Measurements from ENCODE around the gene CLDND2.
"Not testable (repeated sequence)": the region's sequence is repeated elsewhere in the genome, so short reads cannot be mapped to it uniquely, and the experiment has no call there.

Gene CLDND2

GRCh38 chr19:51398096-51398704 lies 29.4 kb upstream of the CLDND2 start:
- Histone ChIP-seq H3K4me1 (ENCODE audit: insufficient read depth, low read length) (no peaks in the 10 kb centered on the region), H3K9ac (ENCODE audit: low read depth, low read length) (no peak overlapping the region), H3K36me3 (ENCODE audit: insufficient read depth, low read length) (peaks cover 8% of the 10 kb centered on the region), H3K9me3 (ENCODE audit: insufficient read depth, low read depth, low read length) (peaks cover 17% of the 10 kb centered on the region), H3K27me3 (ENCODE audit: insufficient read depth, low read length) (no peaks in the 10 kb centered on the region), H3K27ac (ENCODE audit: low read depth, low read length) (no peak overlapping the region), H3K4me3 (ENCODE audit: low read length) (no peak overlapping the region)
- 63% methylated on average over 7 of the region's 7 CpGs for WGBS

- not testable (repeated sequence) for H3K27ac ChIP-seq (ENCODE audit: low read depth, low read length); H3K36me3 ChIP-seq (ENCODE audit: insufficient read depth, low read length); H3K27me3 ChIP-seq (ENCODE audit: insufficient read depth, low read length); H3K4me3 ChIP-seq (ENCODE audit: low read length); H3K9ac ChIP-seq (ENCODE audit: low read depth, low read length); H3K4me1 ChIP-seq (ENCODE audit: insufficient read depth, low read length); H3K9me3 ChIP-seq (ENCODE audit: insufficient read depth, low read depth, low read length)
- WGBS: 93% methylated on average over 9 of the region's 9 CpGs
Observed at GRCh38 chr19:51397453-51397852, 28.6 kb upstream of the CLDND2 start.

GRCh38 chr19:51396175-51396574 lies 27.4 kb upstream of the CLDND2 start:
- H3K9ac ChIP-seq (ENCODE audit: low read depth, low read length): no peak overlapping the region
- H3K9me3 ChIP-seq (ENCODE audit: insufficient read depth, low read depth, low read length): no peaks in the 10 kb centered on the region
- no peaks in the 10 kb centered on the region for H3K4me1 ChIP-seq (ENCODE audit: insufficient read depth, low read length)
- H3K27ac ChIP-seq (ENCODE audit: low read depth, low read length): no peak overlapping the region
- no peaks in the 10 kb centered on the region for H3K27me3 ChIP-seq (ENCODE audit: insufficient read depth, low read length)
- H3K4me3 ChIP-seq (ENCODE audit: low read length): no peak overlapping the region
- H3K36me3 ChIP-seq (ENCODE audit: insufficient read depth, low read length): no peaks in the 10 kb centered on the region
- WGBS: 100% methylated on average over 2 of the region's 2 CpGs

GRCh38 chr19:51394050-51394836 lies 25.4 kb upstream of the CLDND2 start:
- no peaks in the 10 kb centered on the region for H3K9me3 ChIP-seq (ENCODE audit: insufficient read depth, low read depth, low read length)
- H3K27me3 ChIP-seq (ENCODE audit: insufficient read depth, low read length): no peaks in the 10 kb centered on the region
- H3K4me3 ChIP-seq (ENCODE audit: low read length): peak overlapping the region; percentile 80
- H3K36me3 ChIP-seq (ENCODE audit: insufficient read depth, low read length): no peaks in the 10 kb centered on the region
- H3K4me1 ChIP-seq (ENCODE audit: insufficient read depth, low read length): no peaks in the 10 kb centered on the region
- H3K27ac ChIP-seq (ENCODE audit: low read depth, low read length): peak overlapping the region; percentile 82
- 1% methylated on average over 45 of the region's 45 CpGs for WGBS
- peak overlapping the region; percentile 91 for H3K9ac ChIP-seq (ENCODE audit: low read depth, low read length)

- no CpG with 5 or more reads among the region's 1 CpG for WGBS
- no peaks in the 10 kb centered on the region for H3K27me3 ChIP-seq (ENCODE audit: insufficient read depth, low read length)
Observed at GRCh38 chr19:51392701-51393100, 23.9 kb upstream of the CLDND2 start.

GRCh38 chr19:51391073-51391611 lies 22.3 kb upstream of the CLDND2 start:
- Histone ChIP-seq H3K9ac (ENCODE audit: low read depth, low read length) (no peak overlapping the region), H3K4me3 (ENCODE audit: low read length) (peak overlapping the region; percentile 25; the same call in 1 of the 2 replicates), H3K36me3 (ENCODE audit: insufficient read depth, low read length) (no peaks in the 10 kb centered on the region), H3K27ac (ENCODE audit: low read depth, low read length) (no peak overlapping the region), H3K9me3 (ENCODE audit: insufficient read depth, low read depth, low read length) (no peaks in the 10 kb centered on the region), H3K4me1 (ENCODE audit: insufficient read depth, low read length) (no peaks in the 10 kb centered on the region), H3K27me3 (ENCODE audit: insufficient read depth, low read length) (no peaks in the 10 kb centered on the region)
- 66% methylated on average over 7 of the region's 8 CpGs for WGBS

More at GRCh38 chr19:51392701-51393100, 23.9 kb upstream of the CLDND2 start:
- Histone ChIP-seq H3K9me3 (ENCODE audit: insufficient read depth, low read depth, low read length) (no peaks in the 10 kb centered on the region), H3K27ac (ENCODE audit: low read depth, low read length) (no peak overlapping the region), H3K4me3 (ENCODE audit: low read length) (no peak overlapping the region), H3K36me3 (ENCODE audit: insufficient read depth, low read length) (no peaks in the 10 kb centered on the region), H3K4me1 (ENCODE audit: insufficient read depth, low read length) (no peaks in the 10 kb centered on the region), H3K9ac (ENCODE audit: low read depth, low read length) (no peak overlapping the region)

- H3K4me1 ChIP-seq (ENCODE audit: insufficient read depth, low read length): no peaks in the 10 kb centered on the region
- no peaks in the 10 kb centered on the region for H3K9me3 ChIP-seq (ENCODE audit: insufficient read depth, low read depth, low read length)
- no peak overlapping the region for H3K27ac ChIP-seq (ENCODE audit: low read depth, low read length)
- no peak overlapping the region for H3K9ac ChIP-seq (ENCODE audit: low read depth, low read length)
- no peaks in the 10 kb centered on the region for H3K27me3 ChIP-seq (ENCODE audit: insufficient read depth, low read length)
- H3K36me3 ChIP-seq (ENCODE audit: insufficient read depth, low read length): no peaks in the 10 kb centered on the region
- 95% methylated on average over 14 of the region's 14 CpGs for WGBS
- H3K4me3 ChIP-seq (ENCODE audit: low read length): no peak overlapping the region
Observed at GRCh38 chr19:51389143-51389542, 20.3 kb upstream of the CLDND2 start.

- Histone ChIP-seq H3K9me3 (ENCODE audit: insufficient read depth, low read depth, low read length) (no peaks in the 10 kb centered on the region), H3K27me3 (ENCODE audit: insufficient read depth, low read length) (no peaks in the 10 kb centered on the region), H3K27ac (ENCODE audit: low read depth, low read length) (no peak within 1 kb of the TSS), H3K9ac (ENCODE audit: low read depth, low read length) (no peak within 1 kb of the TSS), H3K4me3 (ENCODE audit: low read length) (no peak within 1 kb of the TSS), H3K36me3 (ENCODE audit: insufficient read depth, low read length) (no peaks in the 10 kb centered on the region), H3K4me1 (ENCODE audit: insufficient read depth, low read length) (no peaks in the 10 kb centered on the region)
- WGBS: 92% methylated on average over 15 of the region's 15 CpGs
Observed at GRCh38 chr19:51387924-51388389, 19.2 kb upstream of the CLDND2 start, which contains the start of gene LIM2. Gene LIM2 (minus strand): TSS chr19:51387974. CDS start chr19:51387443, 531 bp downstream.

- no peaks in the 10 kb centered on the region for H3K36me3 ChIP-seq (ENCODE audit: insufficient read depth, low read length)
- no peaks in the 10 kb centered on the region for H3K4me1 ChIP-seq (ENCODE audit: insufficient read depth, low read length)
- 94% methylated on average over 14 of the region's 14 CpGs for WGBS
- no peak overlapping the region for H3K9ac ChIP-seq (ENCODE audit: low read depth, low read length)
- no peak overlapping the region for H3K4me3 ChIP-seq (ENCODE audit: low read length)
- no peaks in the 10 kb centered on the region for H3K27me3 ChIP-seq (ENCODE audit: insufficient read depth, low read length)
- no peak overlapping the region for H3K27ac ChIP-seq (ENCODE audit: low read depth, low read length)
- no peaks in the 10 kb centered on the region for H3K9me3 ChIP-seq (ENCODE audit: insufficient read depth, low read depth, low read length)
Observed at GRCh38 chr19:51386882-51387520, 18.2 kb upstream of the CLDND2 start.

- H3K36me3 ChIP-seq (ENCODE audit: insufficient read depth, low read length): no peaks in the 10 kb centered on the region
- WGBS: 98% methylated on average over 4 of the region's 4 CpGs
- H3K27ac ChIP-seq (ENCODE audit: low read depth, low read length): no peak overlapping the region
- H3K9ac ChIP-seq (ENCODE audit: low read depth, low read length): no peak overlapping the region
- H3K27me3 ChIP-seq (ENCODE audit: insufficient read depth, low read length): no peaks in the 10 kb centered on the region
- H3K4me1 ChIP-seq (ENCODE audit: insufficient read depth, low read length): no peaks in the 10 kb centered on the region
- no peak overlapping the region for H3K4me3 ChIP-seq (ENCODE audit: low read length)
- H3K9me3 ChIP-seq (ENCODE audit: insufficient read depth, low read depth, low read length): peaks cover 7% of the 10 kb centered on the region
Observed at GRCh38 chr19:51382004-51382403, 13.2 kb upstream of the CLDND2 start.

GRCh38 chr19:51380379-51380778 lies 11.6 kb upstream of the CLDND2 start:
- no peaks in the 10 kb centered on the region for H3K27me3 ChIP-seq (ENCODE audit: insufficient read depth, low read length)
- no peak overlapping the region for H3K27ac ChIP-seq (ENCODE audit: low read depth, low read length)
- peaks cover 7% of the 10 kb centered on the region for H3K9me3 ChIP-seq (ENCODE audit: insufficient read depth, low read depth, low read length)
- H3K4me1 ChIP-seq (ENCODE audit: insufficient read depth, low read length): no peaks in the 10 kb centered on the region
- no peaks in the 10 kb centered on the region for H3K36me3 ChIP-seq (ENCODE audit: insufficient read depth, low read length)
- no peak overlapping the region for H3K4me3 ChIP-seq (ENCODE audit: low read length)
- H3K9ac ChIP-seq (ENCODE audit: low read depth, low read length): no peak overlapping the region
- 90% methylated on average over 9 of the region's 9 CpGs for WGBS

Measured in HUES64 (cell line).